Calu3 (cell line): ENCODE data around the gene GFOD1. TPM values are rescaled to one million over a fixed set of nuclear protein-coding genes. Genes with fewer than 3 reads are reported as not detected.

Source experiments
- BruUV-seq: library from RNA; stranded (reverse); fragments of 400-500 nt; replicated peaks from 2 replicates; lab custom pipeline; 2021; lab: Mats Ljungman, UMichigan
- CTCF ChIA-PET: fragments of 300-600 bp; sonication (Branson Sonifier 250); formaldehyde crosslinking; loops from one replicate; lab custom pipeline; 2022; ENCODE audit warnings: antibody characterized with exemption; lab: Charles Lee
- DNase-seq: peaks from one replicate; pipeline ENCODE4 v3.0.0; 2022
- H3K27ac Mint-ChIP-seq: one replicate; pipeline ENCODE4 v1.8.0; 2022; ENCODE audit warnings: mixed read lengths; ENCODE audit not compliant: unreplicated experiment
- H3K27me3 Mint-ChIP-seq: one replicate; pipeline ENCODE4 v1.8.0; 2022; ENCODE audit warnings: mixed read lengths; ENCODE audit not compliant: unreplicated experiment
- H3K36me3 Mint-ChIP-seq: one replicate; pipeline ENCODE4 v1.8.0; 2022; ENCODE audit warnings: mild to moderate bottlenecking, moderate library complexity, mixed read lengths; ENCODE audit not compliant: insufficient read depth, unreplicated experiment
- H3K4me1 Mint-ChIP-seq: one replicate; pipeline ENCODE4 v1.8.0; 2022; ENCODE audit warnings: mild to moderate bottlenecking, low read depth, mixed read lengths; ENCODE audit not compliant: unreplicated experiment
- H3K4me3 Mint-ChIP-seq: one replicate; pipeline ENCODE4 v1.8.0; 2022; ENCODE audit warnings: mild to moderate bottlenecking, low read depth, moderate library complexity, mixed read lengths; ENCODE audit not compliant: unreplicated experiment
- H3K9me3 Mint-ChIP-seq: one replicate; pipeline ENCODE4 v1.8.0; 2022; ENCODE audit warnings: low read depth, mixed read lengths; ENCODE audit not compliant: unreplicated experiment
- CTCF ChIP-seq: fragments of 200-600 bp; IDR thresholded peaks from one replicate; pipeline ENCODE4 v1.8.0; 2022; ENCODE audit warnings: antibody characterized with exemption; ENCODE audit not compliant: unreplicated experiment
- intact Hi-C: fragments of 100-400 bp; cut with micrococcal nuclease; formaldehyde crosslinking; loops from one replicate; pipeline ENCODE4 v1.10.0; 2022; ENCODE audit not compliant: unreplicated experiment
- total RNA-seq: library from RNA; stranded (reverse); gene quantifications from 2 replicates; pipeline ENCODE4 v1.2.3, GENCODE V29; 2022

GFOD1 gene
- total RNA-seq, 1 experiment from 2014 or later = 9.5 TPM

GRCh38 chr6:13412639-13413465 lies 74.5 kb downstream of the GFOD1 start:
- peaks cover 6% of the 10 kb centered on the region for H3K36me3 Mint-ChIP-seq
- BruUV-seq = no TSS peak
- no peak overlapping the region for H3K27ac Mint-ChIP-seq
- no peaks in the 10 kb centered on the region for H3K9me3 Mint-ChIP-seq
- CTCF ChIA-PET = no interaction called here
- H3K4me3 Mint-ChIP-seq = no peak overlapping the region
- intact Hi-C loops = no loop called here
- H3K27me3 Mint-ChIP-seq = no peaks in the 10 kb centered on the region
- H3K4me1 Mint-ChIP-seq = peaks cover 32% of the 10 kb centered on the region
- no peak for DNase-seq
- no peak for TF ChIP-seq CTCF

- no peak for DNase-seq
- Mint-ChIP-seq H3K36me3 (peaks cover 12% of the 10 kb centered on the region), H3K27me3 (no peaks in the 10 kb centered on the region), H3K27ac (no peak overlapping the region), H3K4me3 (no peak overlapping the region), H3K9me3 (no peaks in the 10 kb centered on the region), H3K4me1 (peaks cover 35% of the 10 kb centered on the region)
- intact Hi-C loops = no loop called here
- no TSS peak for BruUV-seq
- no peak for TF ChIP-seq CTCF
- CTCF ChIA-PET = no interaction called here
These were observed 75.2 kb downstream of the GFOD1 start for GRCh38 chr6:13412211-13412610.

- DNase-seq = no peak
- CTCF ChIA-PET = no interaction called here
- TF ChIP-seq CTCF = no peak
- Mint-ChIP-seq H3K4me1 (peaks cover 42% of the 10 kb centered on the region), H3K9me3 (no peaks in the 10 kb centered on the region), H3K27ac (no peak overlapping the region), H3K27me3 (no peaks in the 10 kb centered on the region), H3K36me3 (peaks cover 20% of the 10 kb centered on the region), H3K4me3 (no peak overlapping the region)
- intact Hi-C loops = no loop called here
- no TSS peak for BruUV-seq
These were observed 75.9 kb downstream of the GFOD1 start for GRCh38 chr6:13411484-13411883.

GRCh38 chr6:13409991-13410390 lies 77.4 kb downstream of the GFOD1 start:
- CTCF ChIA-PET = no interaction called here
- H3K4me1 Mint-ChIP-seq = peaks cover 43% of the 10 kb centered on the region
- no TSS peak for BruUV-seq
- intact Hi-C loops = no loop called here
- H3K27ac Mint-ChIP-seq = no peak overlapping the region
- no peak for TF ChIP-seq CTCF
- H3K27me3 Mint-ChIP-seq = no peaks in the 10 kb centered on the region
- H3K9me3 Mint-ChIP-seq = no peaks in the 10 kb centered on the region
- no peak for DNase-seq
- H3K36me3 Mint-ChIP-seq = peaks cover 20% of the 10 kb centered on the region
- H3K4me3 Mint-ChIP-seq = no peak overlapping the region
